Measurements from ENCODE around the gene SPDYE16.
"Not testable (repeated sequence)": the region's sequence is repeated elsewhere in the genome, so short reads cannot be mapped to it uniquely, and the experiment has no call there.

DNA sequence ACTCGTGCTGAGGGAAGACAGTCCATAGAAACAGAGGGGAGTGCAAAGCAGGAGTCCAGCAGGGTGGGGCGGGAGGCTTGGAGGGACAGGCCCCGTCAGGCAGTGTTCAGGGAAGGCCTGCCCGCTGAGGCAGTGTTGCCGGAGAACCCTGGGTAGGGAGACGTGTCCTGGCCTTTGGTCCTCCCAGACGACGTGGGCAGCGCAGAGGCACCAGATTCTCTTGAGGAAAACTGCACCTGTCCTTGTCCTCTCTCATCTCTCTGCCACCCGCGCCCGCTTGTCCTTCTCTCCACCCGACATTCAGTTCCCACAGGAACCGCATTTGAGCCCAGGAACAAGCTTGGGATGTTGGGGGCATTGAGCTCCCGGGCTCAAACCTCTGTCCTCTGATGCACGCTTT lies 47.4 kb downstream of the SPDYE16 start:
- TF ChIP-seq, protein P1, sequence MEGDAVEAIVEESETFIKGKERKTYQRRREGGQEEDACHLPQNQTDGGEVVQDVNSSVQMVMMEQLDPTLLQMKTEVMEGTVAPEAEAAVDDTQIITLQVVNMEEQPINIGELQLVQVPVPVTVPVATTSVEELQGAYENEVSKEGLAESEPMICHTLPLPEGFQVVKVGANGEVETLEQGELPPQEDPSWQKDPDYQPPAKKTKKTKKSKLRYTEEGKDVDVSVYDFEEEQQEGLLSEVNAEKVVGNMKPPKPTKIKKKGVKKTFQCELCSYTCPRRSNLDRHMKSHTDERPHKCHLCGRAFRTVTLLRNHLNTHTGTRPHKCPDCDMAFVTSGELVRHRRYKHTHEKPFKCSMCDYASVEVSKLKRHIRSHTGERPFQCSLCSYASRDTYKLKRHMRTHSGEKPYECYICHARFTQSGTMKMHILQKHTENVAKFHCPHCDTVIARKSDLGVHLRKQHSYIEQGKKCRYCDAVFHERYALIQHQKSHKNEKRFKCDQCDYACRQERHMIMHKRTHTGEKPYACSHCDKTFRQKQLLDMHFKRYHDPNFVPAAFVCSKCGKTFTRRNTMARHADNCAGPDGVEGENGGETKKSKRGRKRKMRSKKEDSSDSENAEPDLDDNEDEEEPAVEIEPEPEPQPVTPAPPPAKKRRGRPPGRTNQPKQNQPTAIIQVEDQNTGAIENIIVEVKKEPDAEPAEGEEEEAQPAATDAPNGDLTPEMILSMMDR (IDR thresholded peaks at IDR 0.05) = not testable (repeated sequence)
- not testable (repeated sequence) for TF ChIP-seq POLR2A, POLR2AphosphoS5 (IDR thresholded peaks at IDR 0.05)
